NCI-H1417 treated with DMSO at 0.1 percent for 48 hours (cell line): Measurements from ENCODE around the gene PER1.

Experiments used
- DNase-seq: peaks from one replicate; lab custom pipeline; 2025; lab: John Stamatoyannopoulos, UW

Gene PER1

GRCh38 chr17:8151641-8152111 lies 528 bp downstream of the PER1 start:
- no peak for DNase-seq

GRCh38 chr17:8151120-8151640 lies 1.0 kb downstream of the PER1 start:
- no peak for DNase-seq

GRCh38 chr17:8150194-8151119 lies 1.7 kb downstream of the PER1 start:
- DNase-seq = no peak

GRCh38 chr17:8149419-8150193 lies 2.6 kb downstream of the PER1 start:
- DNase-seq = no peak

- DNase-seq = no peak
Measured at GRCh38 chr17:8148560-8148959, 3.6 kb downstream of the PER1 start.

GRCh38 chr17:8147805-8148404 lies 4.3 kb downstream of the PER1 start:
- no peak for DNase-seq

- DNase-seq = no peak
Measured at GRCh38 chr17:8147141-8147804, 4.9 kb downstream of the PER1 start.

- no peak for DNase-seq
Measured at GRCh38 chr17:8146381-8147140, 5.6 kb downstream of the PER1 start.

- no peak for DNase-seq
Measured at GRCh38 chr17:8145811-8146210, 6.4 kb downstream of the PER1 start.

GRCh38 chr17:8144401-8145231 lies 7.6 kb downstream of the PER1 start:
- DNase-seq = no peak

- no peak for DNase-seq
Measured at GRCh38 chr17:8143581-8144400, 8.4 kb downstream of the PER1 start.

GRCh38 chr17:8142887-8143580 lies 9.2 kb downstream of the PER1 start:
- DNase-seq = no peak

- no peak for DNase-seq
Measured at GRCh38 chr17:8142158-8142886, 9.9 kb downstream of the PER1 start.

GRCh38 chr17:8141741-8142140 lies 10.5 kb downstream of the PER1 start:
- DNase-seq = no peak

GRCh38 chr17:8141045-8141444 lies 11.2 kb downstream of the PER1 start:
- DNase-seq = no peak

GRCh38 chr17:8140065-8141029 lies 11.9 kb downstream of the PER1 start:
- DNase-seq = no peak
